ENCODE data around the gene NSF. TPM values are rescaled to one million over a fixed set of nuclear protein-coding genes. Genes with fewer than 3 reads are reported as not detected.

NSF gene
- total and polyA plus RNA-seq, 12 donors = 7.5 to 101 (median 44.8) TPM

DNA sequence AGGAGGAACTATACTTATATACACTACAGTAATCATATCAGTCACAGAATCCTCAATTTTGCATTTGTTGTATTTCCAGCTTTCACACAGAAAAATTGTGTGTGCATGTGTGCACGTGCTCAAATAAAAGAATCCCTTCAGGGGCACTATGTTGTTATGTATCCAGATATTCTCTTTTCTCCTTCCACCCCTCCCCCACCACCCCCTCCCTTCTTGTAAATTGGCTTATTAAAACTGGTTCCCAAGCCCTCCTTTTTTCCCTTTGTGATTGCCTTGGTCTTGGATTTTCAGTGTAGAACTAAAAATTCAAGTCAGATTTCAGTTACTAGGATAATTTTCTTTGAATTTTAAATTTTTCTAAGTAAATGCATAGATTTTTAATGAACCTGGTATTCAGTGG, 141.7 kb downstream of the NSF start:
- Histone ChIP-seq H3K36me3 (replicated peaks in 1 of 2) (peaks cover 0 to 3% of the 10 kb centered on the region in 2 donors), H3K27ac (no peak overlapping the region), H3K4me1 (replicated peaks in 1 of 2) (no peaks in the 10 kb centered on the region), H3K27me3 (no peaks in the 10 kb centered on the region), H3K4me3 (no peak overlapping the region), H3K9me3 (replicated peaks in 1 of 3) (no peaks in the 10 kb centered on the region)
- intact Hi-C loops (cut with DNase I) = no loop called here
- TF ChIP-seq POLR2A (IDR thresholded peaks at IDR 0.05) (no peak), CTCF (IDR thresholded peaks at IDR 0.05) (no peak)
- DNase-seq = no peak
- WGBS, 4 donors = 89 to 96% (median 94%) methylated on average over 1 of the region's 1 CpG

DNA sequence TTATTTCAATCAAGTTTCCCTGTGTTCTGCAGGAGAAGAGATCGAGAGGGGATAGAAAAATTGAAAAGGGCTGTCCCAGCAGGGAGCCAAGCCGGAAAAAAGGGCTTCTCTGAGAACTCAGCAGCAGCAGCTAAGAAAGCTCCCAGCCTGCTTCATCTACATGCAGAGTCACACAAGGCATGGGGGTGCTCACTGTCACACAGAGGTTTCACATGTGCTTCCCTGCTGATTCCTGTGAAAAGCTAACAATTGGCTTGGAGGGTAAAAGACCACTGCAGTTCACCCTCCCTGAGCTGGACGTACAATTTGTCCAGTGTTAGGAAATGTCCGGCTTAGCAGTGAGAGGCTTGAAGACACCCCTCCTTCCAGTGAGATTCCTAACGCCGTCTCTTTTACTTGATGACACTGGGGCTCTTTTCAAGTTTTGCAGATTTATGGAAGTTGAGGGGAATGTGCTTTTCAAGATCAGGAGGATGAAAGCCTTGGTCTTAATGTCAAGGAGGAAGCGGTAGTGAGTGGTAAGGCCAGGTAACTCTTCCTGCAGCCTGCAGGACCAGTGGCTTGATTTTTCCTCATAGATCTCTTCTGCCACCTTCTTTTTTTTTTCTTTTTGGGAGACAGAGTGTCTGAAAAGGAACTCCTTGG, 142.4 kb downstream of the NSF start:
- 86 to 93% (median 88%) methylated on average over 7 of the region's 7 CpGs for WGBS, 4 donors
- H3K27me3 ChIP-seq = no peaks in the 10 kb centered on the region
- H3K4me3 ChIP-seq = no peak overlapping the region
- no peak overlapping the region for H3K27ac ChIP-seq
- no peaks in the 10 kb centered on the region for H3K9me3 ChIP-seq (replicated peaks in 1 of 3)
- H3K4me1 ChIP-seq (replicated peaks in 1 of 2) = no peaks in the 10 kb centered on the region
- intact Hi-C loops (cut with DNase I) = no loop called here
- peaks cover 0 to 3% of the 10 kb centered on the region in 2 donors for H3K36me3 ChIP-seq (replicated peaks in 1 of 2)
- TF ChIP-seq CTCF (IDR thresholded peaks at IDR 0.05) (no peak), POLR2A (IDR thresholded peaks at IDR 0.05) (no peak)
- no peak for DNase-seq

- Histone ChIP-seq H3K27ac (no peak overlapping the region), H3K4me1 (replicated peaks in 1 of 2) (no peaks in the 10 kb centered on the region), H3K4me3 (no peak overlapping the region), H3K9me3 (replicated peaks in 1 of 3) (no peaks in the 10 kb centered on the region), H3K27me3 (no peaks in the 10 kb centered on the region), H3K36me3 (replicated peaks in 1 of 2) (peaks cover 0 to 3% of the 10 kb centered on the region in 2 donors)
- no peak for DNase-seq
- no peak for TF ChIP-seq CTCF (IDR thresholded peaks at IDR 0.05)
- no peak for TF ChIP-seq POLR2A (IDR thresholded peaks at IDR 0.05)
- WGBS, 4 donors = 95 to 100% (median 97%) methylated on average over 1 of the region's 1 CpG
- intact Hi-C loops (cut with DNase I) = no loop called here
Measured at GRCh38 chr17:46733837-46734475, 143.5 kb downstream of the NSF start.

GRCh38 chr17:46736100-46736499, 145.6 kb downstream of the NSF start:
- Histone ChIP-seq H3K36me3 (replicated peaks in 1 of 2) (no peaks in the 10 kb centered on the region), H3K4me3 (peak overlapping the region in 1 of 4 donors; percentile 7), H3K27me3 (no peaks in the 10 kb centered on the region), H3K27ac (no peak overlapping the region), H3K4me1 (replicated peaks in 1 of 2) (no peaks in the 10 kb centered on the region), H3K9me3 (replicated peaks in 1 of 3) (no peaks in the 10 kb centered on the region)
- no peak for DNase-seq
- TF ChIP-seq POLR2A (IDR thresholded peaks at IDR 0.05) (no peak), CTCF (IDR thresholded peaks at IDR 0.05) (no peak)
- intact Hi-C loops (cut with DNase I) = no loop called here

Data from adrenal gland (tissue), 12 donors.